ENCODE results near the gene TRAFD1.
"Not testable (repeated sequence)": the region's sequence is repeated elsewhere in the genome, so short reads cannot be mapped to it uniquely, and the experiment has no call there.

Gene TRAFD1

GRCh38 chr12:112097641-112098040, 27.7 kb upstream of the TRAFD1 start:
- no peak for TF ChIP-seq CTCF (IDR thresholded peaks at IDR 0.05; ENCODE audit: extremely low read depth, missing control alignments)
- no peak for DNase-seq (ENCODE audit: low spot score)

DNA sequence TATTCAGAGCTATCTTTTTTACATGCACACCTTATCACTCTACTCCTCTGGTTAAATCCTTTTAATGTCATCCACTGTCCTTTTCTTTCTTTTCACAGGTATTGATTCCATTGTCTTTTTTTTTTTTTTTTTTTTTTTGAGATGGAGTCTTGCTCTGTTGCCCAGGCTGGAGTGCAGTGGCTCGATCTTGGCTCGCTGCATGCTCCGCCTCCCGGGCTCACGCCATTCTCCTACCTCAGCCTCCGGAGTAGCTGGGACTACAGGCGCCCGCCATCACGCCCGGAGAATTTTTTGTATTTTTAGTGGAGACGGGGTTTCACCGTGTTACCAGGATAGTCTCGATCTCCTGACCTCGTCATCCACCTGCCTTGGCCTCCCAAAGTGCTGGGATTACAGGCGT, 24.9 kb upstream of the TRAFD1 start:
- DNase-seq (ENCODE audit: low spot score): not testable (repeated sequence)

DNA sequence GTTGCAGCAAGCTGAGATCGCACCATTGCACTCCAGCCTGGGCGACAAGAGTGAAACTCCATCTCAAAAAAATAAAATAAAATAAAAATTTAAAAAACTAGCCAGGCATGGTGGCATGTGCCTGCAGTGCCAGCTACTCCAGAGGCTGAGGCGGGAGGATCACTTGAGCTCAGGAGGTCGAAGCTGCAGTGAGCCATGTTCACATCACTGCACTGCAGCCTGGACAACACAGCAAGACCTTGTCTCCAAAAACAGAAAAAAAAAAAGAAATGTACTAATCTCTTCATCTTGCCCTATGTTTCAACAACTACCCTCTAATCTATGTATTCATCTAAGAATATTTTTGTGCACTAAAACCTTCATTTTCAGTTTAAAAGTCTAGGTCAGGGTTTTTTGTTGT, 23.2 kb upstream of the TRAFD1 start:
- TF ChIP-seq CTCF (IDR thresholded peaks at IDR 0.05; ENCODE audit: extremely low read depth, missing control alignments): no peak
- DNase-seq (ENCODE audit: low spot score): no peak

GRCh38 chr12:112102746-112103145, 22.6 kb upstream of the TRAFD1 start:
- not testable (repeated sequence) for DNase-seq (ENCODE audit: low spot score)

DNA sequence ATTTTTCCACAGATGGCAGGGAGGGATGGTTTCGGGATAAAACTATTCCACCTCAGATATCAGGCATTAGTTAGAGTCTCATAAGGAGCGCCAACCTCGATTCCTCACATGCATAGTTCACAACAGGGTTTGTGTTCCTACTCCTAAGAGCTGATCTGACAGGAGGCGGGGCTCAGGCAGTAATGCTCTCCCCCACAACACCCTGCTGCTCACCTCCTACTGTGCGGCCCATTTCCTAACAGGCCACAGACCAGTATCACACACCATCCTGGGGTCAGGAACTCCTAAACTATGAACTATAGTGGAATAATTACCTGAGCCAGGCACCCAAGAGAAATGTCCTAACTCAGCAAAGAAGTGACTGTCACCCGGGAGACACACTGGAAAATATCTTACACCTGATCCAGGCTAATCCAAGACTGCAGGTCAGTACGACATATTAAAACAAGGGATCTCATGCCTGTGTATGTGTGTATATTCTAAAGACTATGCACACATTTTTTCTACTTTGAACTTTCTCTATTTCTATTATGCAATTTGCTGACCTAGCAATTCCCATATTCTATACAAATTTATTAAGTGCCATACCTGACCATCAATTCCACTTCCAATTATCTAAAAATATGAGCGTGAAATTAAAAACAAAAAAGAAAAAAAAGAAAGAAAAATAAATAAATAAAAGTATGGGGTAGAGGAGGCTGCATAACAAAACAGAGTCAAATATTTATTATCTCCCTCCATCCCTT, 21.4 kb upstream of the TRAFD1 start:
- TF ChIP-seq CTCF (IDR thresholded peaks at IDR 0.05; ENCODE audit: extremely low read depth, missing control alignments): no peak
- DNase-seq (ENCODE audit: low spot score): no peak

- DNase-seq (ENCODE audit: low spot score): no peak
- no peak for TF ChIP-seq CTCF (IDR thresholded peaks at IDR 0.05; ENCODE audit: extremely low read depth, missing control alignments)
These were observed 19.5 kb upstream of the TRAFD1 start for GRCh38 chr12:112105891-112106290.

DNA sequence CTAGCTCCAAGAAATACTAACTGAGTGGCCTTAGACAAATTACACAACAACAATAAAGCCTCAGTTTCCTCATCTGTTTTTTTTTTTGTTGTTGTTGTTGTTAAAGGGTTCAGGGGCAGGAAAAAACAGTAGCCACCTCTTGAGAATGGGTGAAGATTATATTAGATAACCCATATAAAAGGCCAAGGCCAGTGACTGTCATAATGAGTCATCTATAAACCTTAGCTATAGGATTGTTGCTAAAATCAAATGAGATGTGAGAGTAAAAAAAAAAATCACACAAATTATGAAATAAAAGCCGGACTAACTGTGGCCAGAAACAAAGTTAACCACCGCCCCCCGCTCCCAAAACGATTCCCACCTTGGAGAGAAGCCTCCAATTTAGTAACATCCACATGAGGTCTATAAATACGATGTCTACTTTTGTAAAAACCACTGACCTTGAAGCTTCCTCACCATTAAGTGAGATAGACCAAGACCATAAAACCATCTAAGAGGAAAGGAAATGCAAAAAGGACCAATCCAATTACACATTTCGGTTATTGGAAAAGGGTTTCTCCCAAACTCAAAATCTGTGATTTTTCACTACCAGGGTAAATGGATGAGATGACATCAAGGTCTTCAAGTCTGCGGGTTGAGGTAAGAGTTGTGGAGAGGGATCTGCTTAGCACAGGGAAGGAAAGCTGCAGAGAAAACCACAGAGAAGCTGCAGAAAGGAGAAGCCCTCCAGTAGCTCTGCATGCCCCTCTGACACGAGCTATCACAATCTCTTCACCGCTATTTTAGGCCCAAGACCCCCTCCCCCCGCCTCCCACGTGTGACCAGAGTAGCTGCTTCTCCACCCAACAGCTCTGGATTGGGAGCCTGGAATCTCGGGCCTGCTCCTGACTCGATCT, 17.8 kb upstream of the TRAFD1 start:
- DNase-seq (ENCODE audit: low spot score): peak; percentile 23
- no peak for TF ChIP-seq CTCF (IDR thresholded peaks at IDR 0.05; ENCODE audit: extremely low read depth, missing control alignments)

DNA sequence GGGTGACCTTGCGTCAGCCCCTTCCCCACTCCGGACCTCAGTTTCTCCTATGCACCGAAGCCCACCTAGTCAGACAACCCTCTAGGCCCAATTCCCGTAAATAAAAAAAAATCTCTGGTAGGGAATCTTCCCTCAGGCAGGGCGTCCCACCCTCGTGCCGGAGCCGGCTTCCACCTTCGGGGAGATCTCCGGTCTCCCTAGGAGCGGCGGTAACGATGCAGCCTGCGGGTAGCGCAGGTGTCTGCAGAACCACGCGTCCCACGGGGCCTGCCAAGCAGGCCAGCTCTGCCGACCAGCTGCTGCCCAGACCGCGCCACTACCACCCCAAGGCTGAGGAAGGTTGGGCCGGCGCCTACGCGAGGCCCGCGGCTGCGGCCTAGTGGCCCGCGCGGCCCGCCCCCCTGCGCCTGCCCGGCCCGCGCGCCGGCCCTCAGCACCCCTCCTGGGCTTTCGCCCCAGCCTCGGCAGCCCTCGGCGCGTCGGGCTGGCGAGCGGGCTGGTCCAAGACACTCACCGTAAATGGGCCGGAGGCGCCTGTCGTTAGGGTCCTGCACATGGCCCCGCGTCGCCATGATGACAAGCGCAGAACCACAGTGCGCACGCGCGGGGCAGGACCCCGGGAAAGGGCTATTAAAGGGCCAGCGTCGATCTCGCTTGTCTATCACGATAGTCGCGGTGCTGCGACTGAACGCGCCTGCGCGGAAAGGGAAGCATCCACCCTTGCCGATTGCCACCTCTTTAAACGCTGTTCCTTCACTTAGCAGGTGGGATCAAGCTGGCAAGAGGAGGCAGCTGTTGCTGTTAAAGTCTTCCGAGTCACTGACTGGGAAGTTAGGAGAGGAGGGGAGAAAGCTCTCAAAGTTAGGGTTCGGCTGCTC, 16.9 kb upstream of the TRAFD1 start, which contains the start of gene NAA25:
TSS of gene NAA25 (minus strand) at position 582 of the 878 bp plus-strand sequence. CDS start at position 572, 10 bp downstream.
- peak; percentile 93 for DNase-seq (ENCODE audit: low spot score)

DNA sequence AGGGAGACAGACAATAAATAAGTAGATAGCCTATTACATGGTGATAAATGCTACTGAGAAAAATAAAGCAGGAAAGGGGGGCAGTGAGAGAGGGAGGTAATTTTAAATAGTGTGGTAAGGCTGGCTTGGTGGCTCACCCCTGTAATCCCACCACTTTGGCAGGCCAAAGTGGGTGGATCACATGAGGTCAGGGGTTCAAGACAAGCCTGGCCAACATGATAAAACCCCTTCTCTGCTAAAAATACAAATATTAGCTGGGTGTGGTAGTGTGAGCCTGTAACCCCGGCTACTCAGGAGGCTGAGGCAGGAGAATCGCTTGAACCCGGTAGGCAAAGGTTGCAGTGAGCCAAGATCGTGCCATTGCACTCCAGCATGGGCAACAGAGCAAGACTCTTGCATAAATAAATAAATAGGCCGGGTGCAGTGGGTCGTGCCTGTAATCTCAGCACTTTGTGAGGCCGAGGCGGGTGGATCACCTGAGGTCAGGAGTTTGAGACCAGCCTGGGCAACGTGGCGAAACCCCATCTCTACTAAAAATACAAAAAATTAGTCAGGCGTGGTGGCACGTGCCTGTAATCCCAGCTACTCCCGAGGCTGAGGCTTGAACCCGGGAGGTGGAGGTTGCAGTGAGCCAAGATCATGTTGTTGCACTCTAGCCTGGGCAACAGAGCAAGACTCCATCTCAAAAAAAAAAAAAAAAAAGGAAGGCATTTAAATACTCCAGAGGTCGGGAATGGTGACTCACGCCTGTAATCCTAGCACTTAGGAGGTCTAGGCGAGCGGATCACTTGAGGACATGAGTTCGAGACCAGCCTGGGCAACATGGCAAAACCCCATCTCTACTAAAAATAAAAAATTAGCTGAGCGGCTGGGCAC, 14.3 kb upstream of the TRAFD1 start:
- not testable (repeated sequence) for DNase-seq (ENCODE audit: low spot score)

More for the DNA sequence above, 16.9 kb upstream of the TRAFD1 start, which contains the start of gene NAA25:
- no peak for TF ChIP-seq CTCF (IDR thresholded peaks at IDR 0.05; ENCODE audit: extremely low read depth, missing control alignments)

All from GM20000 (cell line).